Transverse colon (tissue), 4 donors: ENCODE data around the gene AIF1L.

Source experiments
- POLR2AphosphoS5 ChIP-seq, 3 donors: sonication (generic); formaldehyde crosslinking; IDR thresholded peaks; one replicate each; pipeline ENCODE4 v1.6.1; 2016; ENCODE audit warnings: antibody characterized with exemption in 3 of 3
- TF ChIP-seq, protein P1 (sequence below), 5 experiments: fragments of 200-600 bp in 3 of 5; fragments of 450-650 bp in 2 of 5; sonication (generic) in 3 of 5; IDR thresholded peaks; 1 replicate in 2 of 5; 2 replicates in 3 of 5; pipeline ENCODE4 v1.5.1; 2016 to 2017; ENCODE audit warnings: antibody characterized with exemption in 5 of 5, inconsistent platforms in 3 of 5, mild to moderate bottlenecking in 2 of 5, moderate library complexity in 1 of 5

DNA sequence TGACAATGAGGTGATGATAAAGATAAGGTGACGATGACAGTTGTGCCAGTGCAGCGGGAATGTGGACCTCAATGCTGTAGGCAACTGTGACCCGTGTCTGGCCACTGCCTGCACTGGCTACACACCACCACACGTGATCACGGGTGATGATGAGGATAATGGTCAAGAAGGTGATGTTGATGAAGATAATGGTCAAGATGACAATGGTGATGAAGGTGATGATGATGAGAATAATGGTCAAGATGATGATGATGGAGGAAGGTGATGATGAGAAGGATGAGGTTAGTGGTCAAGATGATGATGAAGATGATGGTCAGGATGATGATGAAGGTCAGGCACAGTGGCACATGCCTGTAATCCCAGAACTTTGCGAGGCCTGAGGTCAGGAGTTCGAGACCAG lies 30.7 kb upstream of the AIF1L start:
- TF ChIP-seq, protein P1, sequence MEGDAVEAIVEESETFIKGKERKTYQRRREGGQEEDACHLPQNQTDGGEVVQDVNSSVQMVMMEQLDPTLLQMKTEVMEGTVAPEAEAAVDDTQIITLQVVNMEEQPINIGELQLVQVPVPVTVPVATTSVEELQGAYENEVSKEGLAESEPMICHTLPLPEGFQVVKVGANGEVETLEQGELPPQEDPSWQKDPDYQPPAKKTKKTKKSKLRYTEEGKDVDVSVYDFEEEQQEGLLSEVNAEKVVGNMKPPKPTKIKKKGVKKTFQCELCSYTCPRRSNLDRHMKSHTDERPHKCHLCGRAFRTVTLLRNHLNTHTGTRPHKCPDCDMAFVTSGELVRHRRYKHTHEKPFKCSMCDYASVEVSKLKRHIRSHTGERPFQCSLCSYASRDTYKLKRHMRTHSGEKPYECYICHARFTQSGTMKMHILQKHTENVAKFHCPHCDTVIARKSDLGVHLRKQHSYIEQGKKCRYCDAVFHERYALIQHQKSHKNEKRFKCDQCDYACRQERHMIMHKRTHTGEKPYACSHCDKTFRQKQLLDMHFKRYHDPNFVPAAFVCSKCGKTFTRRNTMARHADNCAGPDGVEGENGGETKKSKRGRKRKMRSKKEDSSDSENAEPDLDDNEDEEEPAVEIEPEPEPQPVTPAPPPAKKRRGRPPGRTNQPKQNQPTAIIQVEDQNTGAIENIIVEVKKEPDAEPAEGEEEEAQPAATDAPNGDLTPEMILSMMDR (IDR thresholded peaks at IDR 0.05) = no peak
- TF ChIP-seq POLR2AphosphoS5 (IDR thresholded peaks at IDR 0.05) = no peak
